Stimulated activated CD4-positive, alpha-beta T cell treated with anti-CD3 and anti-CD28 coated beads, Interleukin-12 subunit alpha, Interleukin-12 subunit beta, amount 100 ng/mL, for 24 hours (primary cell): ENCODE measurements around the gene SMAP1.

ENCODE experiments used
- DNase-seq, 2 experiments: peaks; one replicate each; pipeline ENCODE4 v3.0.0-alpha.2; 2020; ENCODE audit warnings: low read depth in 2 of 2

Gene SMAP1

DNA sequence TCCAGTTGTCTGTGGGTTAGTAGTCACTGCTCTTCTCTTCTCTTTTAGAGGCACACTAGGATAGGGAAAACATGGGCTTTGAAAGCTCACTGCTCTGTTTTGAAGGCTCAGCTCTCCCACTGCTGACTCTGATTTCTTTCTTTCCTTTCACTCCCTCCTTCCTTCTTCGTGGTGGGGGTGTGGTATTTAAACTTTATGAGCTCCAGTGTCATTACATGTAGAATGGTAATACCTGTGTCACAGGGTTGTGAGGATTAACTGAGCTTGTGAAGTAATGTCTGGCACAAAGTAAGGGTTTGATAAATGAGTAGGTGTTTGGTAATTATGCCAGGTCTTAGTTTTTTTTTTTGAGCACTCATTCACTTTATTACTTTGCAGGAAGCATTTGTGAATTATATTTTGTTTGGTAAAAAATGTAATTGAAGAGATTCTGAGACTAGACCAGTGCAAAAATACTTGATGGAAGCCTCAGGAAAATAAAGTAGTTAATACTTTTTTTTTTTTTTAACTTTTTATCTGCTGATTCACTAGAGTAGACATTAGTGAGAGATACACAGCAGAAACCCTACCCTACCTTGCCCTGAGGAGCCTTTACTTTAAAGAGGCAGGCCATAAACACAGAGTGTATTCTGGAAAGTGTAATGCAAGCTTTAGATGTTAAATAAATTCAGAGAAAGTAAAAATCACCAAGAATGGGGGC lies 17.3 kb downstream of the SMAP1 start:
- DNase-seq = no peak

DNA sequence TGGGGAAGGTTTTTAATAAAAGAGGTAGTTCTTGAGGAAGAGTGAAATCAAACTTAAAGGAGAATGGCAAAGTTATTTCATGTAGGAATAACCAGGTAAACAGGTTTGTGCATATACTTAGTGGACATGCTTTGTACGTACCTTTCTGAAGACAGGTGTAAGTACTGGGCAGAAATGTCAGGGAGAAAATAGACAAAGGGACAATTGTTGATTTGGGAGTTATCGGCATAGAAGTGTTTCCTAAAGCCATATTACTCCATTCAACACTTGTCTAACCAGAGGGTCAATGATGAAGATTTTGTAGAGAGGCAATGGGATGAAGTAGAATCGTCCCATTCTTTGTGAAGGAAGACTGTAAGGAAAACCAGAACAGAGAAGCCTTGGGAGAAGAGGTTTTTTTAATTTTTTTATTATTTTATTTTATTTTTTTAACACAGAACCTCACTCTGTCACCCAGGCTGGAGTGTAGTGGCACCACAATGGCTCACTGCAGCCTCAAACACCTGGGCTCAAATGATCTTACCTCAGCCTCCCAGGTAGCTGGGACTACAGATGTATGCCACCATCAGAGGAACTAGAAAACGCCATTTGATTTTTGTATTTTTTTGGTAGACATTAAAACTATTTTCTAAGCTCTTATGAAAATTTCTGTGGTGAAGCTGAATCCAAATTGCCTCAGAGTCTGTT lies 18.0 kb downstream of the SMAP1 start:
- no peak for DNase-seq

DNA sequence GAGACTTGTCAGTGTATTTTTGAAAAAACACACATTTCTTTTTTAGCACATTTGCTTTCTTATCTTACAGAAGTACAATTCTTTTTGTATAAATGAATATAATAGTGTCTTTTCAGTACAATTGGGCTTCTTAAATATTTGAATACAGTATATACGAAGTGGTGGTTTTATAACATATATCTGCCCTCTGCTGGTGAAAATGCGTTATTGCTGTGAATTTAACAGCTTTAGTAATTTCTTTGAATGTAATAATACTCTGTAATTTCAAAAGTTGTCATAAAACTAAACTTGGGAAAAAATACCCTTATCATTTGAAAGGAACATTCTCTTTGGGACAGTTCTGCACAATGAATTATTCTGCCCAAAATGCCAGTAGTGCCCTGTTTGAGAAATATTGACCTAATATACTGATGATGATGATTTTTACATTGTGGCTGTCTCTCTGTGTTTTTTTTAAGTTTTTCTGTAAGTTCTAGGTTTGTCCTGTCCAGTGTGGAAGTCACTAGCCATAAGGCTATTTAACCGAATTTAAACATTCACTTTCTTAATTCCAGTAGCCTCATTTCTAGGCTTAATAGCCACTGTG lies 19.0 kb downstream of the SMAP1 start:
- DNase-seq = no peak

DNA sequence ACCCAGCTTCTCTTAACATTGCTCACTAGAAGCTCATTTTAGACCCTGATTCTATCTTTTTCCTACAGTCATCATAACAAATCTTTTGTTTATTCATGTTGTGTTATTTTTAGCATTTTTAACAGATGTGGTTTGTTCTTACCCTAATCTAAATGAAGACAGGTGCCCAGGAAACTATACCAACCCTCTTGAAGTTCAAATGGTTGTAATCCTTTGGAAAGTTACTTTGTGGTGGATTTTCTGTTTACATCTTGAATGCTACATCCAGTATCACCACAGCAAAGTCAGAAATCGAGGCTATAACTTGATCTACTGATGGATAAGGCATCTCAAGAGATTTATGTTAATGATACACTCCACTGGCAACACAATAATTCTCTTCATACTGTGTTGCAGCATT lies 26.2 kb downstream of the SMAP1 start:
- no peak for DNase-seq

DNA sequence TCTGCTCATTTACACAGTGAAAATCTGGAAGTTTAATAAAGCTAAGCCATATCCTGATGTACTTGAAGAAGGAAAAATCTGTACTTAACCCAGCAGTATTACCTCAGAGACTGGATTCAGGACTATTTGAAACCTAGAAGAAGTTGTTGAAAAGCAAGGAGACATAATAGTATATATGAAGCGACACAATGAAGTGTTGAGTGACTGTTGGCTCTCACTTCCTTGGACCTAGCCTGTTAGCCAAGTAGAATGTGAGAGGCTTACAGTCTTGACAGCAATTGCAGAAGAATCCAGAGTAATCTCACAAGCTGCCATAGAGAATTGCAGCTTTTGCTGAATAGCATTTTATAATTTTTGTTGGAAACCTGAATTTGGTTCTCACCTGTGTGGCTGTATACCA lies 26.7 kb downstream of the SMAP1 start:
- no peak for DNase-seq

DNA sequence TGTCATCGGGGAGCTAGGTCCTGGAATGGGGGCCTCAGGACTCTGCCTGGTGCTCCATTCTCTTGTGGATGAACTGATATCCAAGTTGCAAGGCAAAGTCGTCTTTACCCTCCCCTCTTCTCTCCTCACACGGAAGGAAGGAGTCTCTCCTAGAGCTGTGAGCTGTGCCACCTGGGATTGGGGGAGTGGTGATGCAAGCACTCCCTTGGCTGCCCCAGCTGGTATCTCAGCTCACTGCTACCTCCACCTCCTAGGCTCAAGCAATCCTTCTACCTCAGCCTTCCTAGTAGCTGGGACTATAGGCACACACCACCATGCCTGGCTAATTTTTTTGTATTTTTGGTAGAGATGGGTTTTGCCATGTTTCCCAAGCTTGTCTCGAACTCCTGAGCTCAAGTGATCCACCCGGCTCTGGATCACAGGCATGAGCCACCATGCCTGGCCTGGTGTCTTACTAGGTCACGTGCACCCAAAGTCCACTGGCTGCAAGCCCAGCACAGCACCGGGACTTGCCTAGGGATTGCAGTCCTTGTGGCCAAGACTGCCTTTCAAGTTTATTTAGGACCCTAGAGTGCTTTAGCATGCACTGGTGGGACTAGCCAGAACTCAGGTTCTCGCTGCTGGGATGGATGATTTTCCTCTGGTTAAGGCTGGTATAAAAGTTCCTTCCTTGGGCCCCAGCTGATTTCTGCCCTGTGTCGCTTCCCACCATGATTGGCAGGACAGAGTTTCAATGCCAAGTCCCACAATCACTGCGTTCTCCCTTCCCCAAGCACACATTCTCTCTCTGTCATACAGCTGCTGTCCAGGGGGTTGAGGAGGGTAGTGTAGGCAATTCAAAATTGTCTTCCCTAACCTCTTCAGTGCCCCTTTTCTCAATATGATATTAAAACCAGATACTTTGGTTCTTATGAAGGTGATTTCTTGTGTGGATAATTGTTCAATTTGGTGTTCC lies 33.5 kb downstream of the SMAP1 start:
- no peak for DNase-seq

DNA sequence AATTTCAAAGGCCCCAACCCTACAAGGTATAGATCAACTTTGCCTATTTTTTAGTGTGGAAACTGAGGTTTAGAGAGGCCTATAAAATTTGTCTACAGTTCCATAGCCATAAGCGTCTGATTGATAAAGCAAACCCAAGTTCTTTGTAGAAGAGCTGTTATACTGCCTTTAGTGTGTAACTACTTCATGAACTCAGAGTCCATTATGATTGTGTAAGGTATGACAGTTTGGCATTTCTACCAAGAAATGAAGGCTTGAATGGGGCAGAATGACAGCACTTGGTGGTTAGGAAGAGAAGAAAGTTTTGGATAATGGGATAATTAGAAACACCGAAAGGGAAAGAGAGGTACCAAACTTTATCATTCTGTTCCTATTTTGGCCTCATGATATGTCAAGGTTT lies 38.1 kb downstream of the SMAP1 start:
- no peak for DNase-seq

DNA sequence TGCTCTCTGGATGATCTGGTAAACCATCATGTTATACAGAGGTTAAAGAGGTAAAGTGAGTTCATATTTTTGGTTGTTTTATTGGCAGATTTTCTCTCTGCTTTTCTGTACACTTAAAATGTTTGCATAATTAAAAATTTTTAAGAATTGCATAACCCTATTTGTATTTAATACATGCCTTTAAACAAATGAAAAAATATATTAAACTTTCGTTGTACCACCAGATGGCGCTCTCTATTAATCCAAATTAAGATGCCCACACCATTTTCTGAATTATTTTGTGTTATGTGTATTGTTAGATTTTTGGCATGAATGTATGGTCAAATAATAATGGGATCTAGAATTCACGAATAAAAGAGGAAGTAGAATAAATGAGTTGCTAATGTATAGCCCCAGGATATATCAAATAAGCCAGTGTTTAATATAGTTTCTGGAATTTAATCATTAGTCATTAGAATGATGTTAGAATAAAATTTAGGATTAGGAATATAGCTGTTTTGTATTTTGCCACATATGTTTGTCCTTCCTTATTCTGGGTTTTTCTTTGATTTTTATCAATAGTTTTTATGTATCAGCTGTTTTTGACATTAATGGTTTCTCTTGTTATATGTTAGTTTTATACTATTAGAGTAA lies 38.9 kb downstream of the SMAP1 start:
- DNase-seq = no peak

DNA sequence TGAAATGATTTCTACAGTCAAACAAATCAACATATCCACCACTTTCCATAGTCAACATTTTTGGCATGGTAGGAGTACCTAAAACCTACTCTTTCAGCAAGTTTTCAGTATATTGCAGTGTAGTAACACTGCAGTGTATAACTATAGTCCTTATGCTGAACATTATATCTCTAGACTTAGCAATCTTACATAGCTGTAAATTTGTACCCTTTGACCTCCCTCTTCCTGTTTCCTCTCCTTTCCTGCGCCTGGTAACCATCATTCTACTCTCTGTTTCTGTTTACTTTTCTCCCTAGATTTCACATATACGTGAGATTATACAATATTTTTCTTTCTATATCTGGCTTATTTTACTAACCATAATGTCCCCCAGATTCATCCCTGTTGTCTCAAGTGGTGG lies 40.2 kb downstream of the SMAP1 start:
- no peak for DNase-seq

DNA sequence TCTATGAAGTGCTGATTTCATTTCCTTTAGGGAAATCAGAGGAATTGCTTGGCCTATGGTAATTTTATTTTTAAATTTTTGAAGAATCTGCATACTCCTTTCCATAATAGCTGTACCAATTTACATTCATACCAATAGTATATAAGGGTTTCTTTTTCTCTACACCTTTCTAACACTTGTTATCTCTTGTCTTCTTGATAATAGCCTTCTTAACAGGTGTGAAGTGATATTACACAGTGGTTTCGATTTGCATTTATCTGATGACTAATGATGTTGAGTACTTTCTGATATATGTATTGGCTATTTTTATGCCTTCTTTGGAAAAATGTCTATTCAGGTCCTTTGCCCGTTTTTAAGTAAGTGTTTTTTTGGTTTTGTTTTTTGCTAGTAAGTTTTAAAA lies 40.8 kb downstream of the SMAP1 start:
- no peak for DNase-seq

DNA sequence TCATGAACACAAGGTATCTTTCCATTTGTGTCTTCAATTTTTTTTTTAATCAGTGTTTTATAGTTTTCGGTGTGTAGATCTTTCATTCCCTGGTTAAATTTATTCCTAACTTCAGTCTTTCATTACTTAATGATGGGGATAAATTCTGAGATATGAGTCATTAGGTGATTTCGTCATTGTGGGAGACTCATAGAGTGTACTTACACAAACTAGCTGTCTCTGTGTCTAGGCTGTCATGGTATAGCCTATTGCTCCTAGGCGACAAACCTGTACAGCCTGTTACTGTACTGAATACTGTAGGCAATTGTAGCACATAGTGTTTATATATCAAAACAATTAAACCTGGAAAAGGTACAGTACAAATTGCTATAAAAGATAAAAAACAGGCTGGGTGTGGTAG lies 42.1 kb downstream of the SMAP1 start:
- no peak for DNase-seq

DNA sequence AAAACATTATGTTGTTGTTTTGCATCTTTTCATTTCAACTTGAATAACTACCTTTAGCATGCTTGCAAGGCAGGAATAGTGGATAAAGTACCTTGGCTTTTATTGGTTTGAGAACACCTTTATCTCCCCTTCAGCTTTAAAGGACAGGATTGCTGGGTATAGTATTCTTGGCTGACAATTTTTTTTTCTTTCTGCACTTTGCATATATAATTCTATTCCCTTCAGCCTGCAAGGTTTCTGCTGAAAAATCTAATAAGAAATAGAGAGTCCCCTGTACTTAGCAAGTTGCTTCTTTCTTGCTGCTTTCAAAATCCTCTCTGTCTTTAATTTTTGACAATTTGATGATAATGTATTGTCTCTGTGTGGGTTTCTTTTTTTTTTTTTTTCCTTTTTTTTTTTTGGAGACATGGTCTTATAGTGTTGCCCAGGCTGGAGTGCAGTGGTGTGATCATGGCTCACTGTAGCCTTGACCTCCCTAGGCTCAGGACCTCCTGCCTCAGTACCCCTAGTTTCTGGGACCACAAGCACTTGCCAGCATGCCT lies 47.1 kb downstream of the SMAP1 start:
- no peak for DNase-seq

DNA sequence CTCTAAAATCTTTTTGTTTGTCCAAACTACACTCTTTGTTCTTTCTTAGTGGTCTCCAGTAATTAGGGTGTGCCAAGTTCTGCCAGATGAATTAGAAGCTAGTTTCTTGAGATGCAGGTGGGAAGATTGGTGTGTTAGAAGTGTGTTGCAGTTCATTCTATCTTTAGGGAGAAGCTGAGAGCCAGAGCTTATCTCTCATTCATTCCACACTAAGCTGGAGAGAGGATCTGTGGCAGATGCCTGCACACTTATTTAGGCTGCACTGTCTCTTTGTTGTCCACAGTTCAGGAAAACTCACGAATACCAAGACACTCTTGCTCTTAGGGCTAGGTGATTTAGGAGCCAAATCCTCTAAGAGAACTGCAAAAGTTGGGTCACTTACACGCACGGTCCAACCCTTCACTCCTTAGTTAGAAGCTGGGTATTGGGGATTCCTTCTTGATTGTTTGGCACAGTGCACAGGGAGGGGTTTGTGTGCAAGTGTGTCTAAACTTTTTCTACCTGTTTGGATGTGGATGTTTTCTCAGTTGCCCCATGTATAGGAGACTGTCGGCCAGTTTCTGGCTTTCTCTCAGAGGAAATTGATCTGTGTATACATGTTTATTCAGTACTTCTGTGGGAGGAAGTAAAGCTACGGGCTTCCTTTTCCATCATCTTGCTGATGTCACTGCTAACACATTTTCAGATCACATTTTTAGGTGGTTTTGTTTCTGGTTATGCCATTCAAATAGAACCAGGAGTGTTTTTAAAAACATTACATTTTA lies 49.5 kb downstream of the SMAP1 start:
- DNase-seq = no peak

DNA sequence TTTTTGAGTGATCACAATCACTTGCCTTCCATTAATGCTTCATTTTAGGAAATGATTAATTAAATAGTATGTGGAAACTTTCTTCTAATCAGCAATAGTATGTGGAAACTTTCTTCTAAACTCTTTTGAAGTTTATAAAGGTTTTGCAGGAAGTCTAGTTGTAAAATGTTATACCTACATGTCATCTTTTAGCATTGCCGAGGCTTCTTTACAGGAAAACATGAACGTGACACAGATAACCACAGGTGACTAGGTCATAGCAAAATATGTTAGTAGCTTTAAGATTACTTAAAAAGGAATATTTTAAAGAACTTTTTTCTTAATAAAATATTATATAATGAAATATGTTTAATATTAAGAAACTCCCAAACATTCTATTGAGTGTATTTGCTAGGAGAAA lies 56.8 kb downstream of the SMAP1 start:
- DNase-seq = no peak

DNA sequence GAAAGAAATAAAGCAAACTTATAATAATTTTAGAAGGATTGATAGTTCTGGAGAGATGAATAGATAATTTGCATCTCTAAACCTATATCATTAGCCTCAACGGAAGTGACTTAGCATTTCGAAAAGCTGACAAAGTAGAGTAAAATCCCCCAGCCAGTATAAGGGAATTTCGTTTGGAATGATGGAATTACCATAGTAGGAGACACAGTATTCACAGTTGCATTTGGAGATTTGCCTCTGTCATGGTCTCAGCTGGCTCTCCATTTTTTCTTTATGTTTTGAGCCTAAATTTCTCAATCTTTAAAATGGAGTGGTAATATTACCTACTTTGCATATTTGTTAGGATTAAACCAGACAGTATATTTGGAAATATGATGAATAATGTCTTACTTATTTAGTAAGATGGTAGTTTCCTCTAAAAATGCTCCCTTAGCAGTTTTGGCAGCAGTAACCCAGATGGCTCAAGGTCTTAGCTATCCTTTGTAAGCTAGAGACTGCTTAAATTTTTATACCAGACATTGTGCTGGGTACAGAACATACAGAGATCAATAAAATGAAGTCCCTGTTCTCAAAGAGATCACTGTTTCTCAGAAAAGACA lies 58.2 kb downstream of the SMAP1 start:
- DNase-seq = no peak

DNA sequence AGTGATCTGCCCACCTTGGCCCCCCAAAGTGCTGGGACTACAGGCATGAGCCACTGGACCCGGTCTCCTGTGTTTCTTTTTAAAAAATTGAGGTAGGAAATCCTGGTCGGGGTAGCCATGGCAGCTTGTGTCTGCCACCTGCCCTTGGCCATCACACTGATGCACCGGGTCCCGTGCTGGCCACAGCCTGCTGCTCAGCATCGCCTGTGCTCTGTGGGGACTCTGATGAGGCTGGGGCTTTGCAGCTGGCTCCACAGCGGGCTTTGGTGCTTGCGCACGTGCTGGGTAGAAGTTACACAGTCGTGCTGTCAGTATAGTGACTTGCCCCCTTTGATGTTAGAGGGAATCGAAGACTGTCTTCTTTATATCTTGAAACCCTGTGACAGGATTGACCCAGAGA lies 66.7 kb downstream of the SMAP1 start:
- DNase-seq = no peak

DNA sequence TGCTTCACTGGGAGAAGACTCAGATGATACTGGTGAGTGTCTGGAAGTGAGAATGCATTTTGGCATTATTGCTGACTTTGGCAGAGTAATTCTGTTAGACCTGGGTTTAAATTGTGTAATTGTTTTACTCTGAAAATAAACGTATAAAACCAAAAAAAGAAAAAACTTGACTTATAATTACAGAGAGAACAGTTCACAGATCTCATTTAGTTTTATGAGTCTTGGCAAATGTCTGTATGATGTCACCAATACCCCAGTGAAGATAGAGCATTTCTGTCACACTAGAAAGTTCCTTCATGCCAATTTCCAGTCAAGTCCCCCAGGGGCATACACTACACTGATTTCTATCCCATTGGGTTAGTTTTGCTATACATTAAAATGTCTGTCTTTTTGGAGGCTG lies 67.3 kb downstream of the SMAP1 start:
- no peak for DNase-seq

DNA sequence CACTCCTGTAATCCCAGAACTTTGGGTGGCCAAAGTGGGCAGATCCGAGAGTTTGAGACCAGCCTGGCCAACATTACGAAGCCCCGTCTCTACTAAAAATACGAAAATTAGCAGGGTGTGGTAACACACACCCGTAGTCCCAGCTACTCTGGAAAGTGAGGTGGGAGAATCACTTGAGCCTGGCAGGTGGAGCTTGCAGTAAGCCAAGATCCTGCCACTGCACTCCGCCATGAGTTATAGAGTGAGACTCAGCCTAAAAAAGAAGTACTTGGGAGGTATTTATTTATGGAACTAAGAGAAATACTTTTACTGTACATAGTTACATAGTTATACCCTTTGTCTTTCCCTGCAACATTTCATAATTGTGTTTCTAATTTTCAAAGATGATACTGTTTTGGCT lies 67.8 kb downstream of the SMAP1 start:
- no peak for DNase-seq

DNA sequence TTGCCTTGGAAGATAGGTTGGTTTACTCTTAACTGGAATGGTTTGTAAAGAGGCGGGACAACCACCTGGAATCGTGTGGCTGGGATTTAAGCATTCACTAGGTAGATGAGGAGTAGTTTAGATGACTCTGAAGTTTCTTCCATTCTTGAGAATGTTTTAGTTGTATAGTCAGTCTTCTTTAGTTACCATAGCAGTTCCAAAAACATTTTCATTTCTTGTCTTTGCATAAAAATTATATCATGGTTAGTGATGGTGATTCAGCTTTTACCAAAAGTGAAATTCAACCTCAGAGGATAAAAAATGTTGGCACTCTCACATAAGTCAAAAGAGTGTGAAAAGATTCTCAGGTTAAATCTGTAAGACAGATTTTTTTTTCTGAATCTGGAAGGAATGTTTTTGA lies 70.3 kb downstream of the SMAP1 start:
- no peak for DNase-seq

DNA sequence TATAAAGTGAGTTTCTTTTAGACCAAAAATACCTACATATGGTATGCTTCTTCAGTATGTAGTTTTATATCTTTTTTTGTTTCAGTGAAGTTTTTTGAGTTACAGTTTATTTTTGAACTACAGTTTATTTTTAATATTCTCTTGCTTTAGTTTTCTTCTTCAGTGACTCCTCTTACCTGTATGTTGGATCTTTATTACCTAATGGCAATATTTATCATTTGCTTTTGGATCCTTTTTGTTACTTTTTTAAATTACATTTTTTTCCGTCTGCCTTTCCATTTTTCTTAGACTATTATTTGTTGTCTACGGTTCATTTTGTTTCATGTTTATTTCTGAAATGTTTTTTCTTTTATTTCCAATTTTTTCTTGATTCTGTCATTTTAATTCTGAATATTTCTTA lies 71.9 kb downstream of the SMAP1 start:
- DNase-seq = no peak
